Activated CD4-positive, alpha-beta T cell treated with anti-CD3 and anti-CD28 coated beads for 48 hours (primary cell): Measurements from ENCODE around the gene BAIAP3.

Experiments used
- DNase-seq: peaks from one replicate; pipeline ENCODE4 v3.0.0-alpha.2; 2020

Gene BAIAP3

GRCh38 chr16:1395444-1396031 is 62.1 kb downstream of the BAIAP3 start:
- DNase-seq = no peak

GRCh38 chr16:1397779-1398178 is 64.3 kb downstream of the BAIAP3 start:
- DNase-seq = no peak

- DNase-seq = no peak
Measured at GRCh38 chr16:1398351-1398750, 64.9 kb downstream of the BAIAP3 start.
